Smooth muscle cell (in vitro differentiated cells): ENCODE measurements around the gene ZFAND5. TPM values are rescaled to one million over a fixed set of nuclear protein-coding genes. Genes with fewer than 3 reads are reported as not detected.
A peak's percentile ranks its signal among the peaks of the same experiment; 100 is the strongest.

Source experiments
- DNase-seq: peaks from one replicate; lab custom pipeline; 2025; ENCODE audit not compliant: unreplicated experiment; lab: John Stamatoyannopoulos, UW
- H2AFZ ChIP-seq: fragments of 200-600 bp; sonication (generic); 2 replicates; pipeline ENCODE4 v1.6.0; 2016; ENCODE audit warnings: antibody characterized with exemption, low read depth, mild to moderate bottlenecking
- H3F3A ChIP-seq: fragments of 200-600 bp; sonication (generic); 2 replicates; pipeline ENCODE4 v1.6.0; 2017; ENCODE audit warnings: antibody characterized with exemption, low read depth
- H3K27ac ChIP-seq: fragments of 200-600 bp; sonication (generic); 2 replicates; pipeline ENCODE4 v1.5.1; 2016; ENCODE audit warnings: low read depth, mild to moderate bottlenecking
- H3K27me3 ChIP-seq: fragments of 200-600 bp; sonication (generic); 2 replicates; pipeline ENCODE4 v1.6.1; 2016; ENCODE audit warnings: low read depth, mild to moderate bottlenecking
- H3K36me3 ChIP-seq: fragments of 200-600 bp; sonication (generic); 2 replicates; pipeline ENCODE4 v1.5.1; 2016; ENCODE audit warnings: low read depth
- H3K4me1 ChIP-seq: fragments of 200-600 bp; sonication (generic); 2 replicates; pipeline ENCODE4 v1.5.1; 2016; ENCODE audit warnings: low read depth
- H3K4me2 ChIP-seq: fragments of 200-600 bp; sonication (generic); 2 replicates; pipeline ENCODE4 v1.6.0; 2016; ENCODE audit warnings: mild to moderate bottlenecking
- H3K4me3 ChIP-seq: fragments of 200-600 bp; sonication (generic); 2 replicates; pipeline ENCODE4 v1.5.1; 2016; ENCODE audit warnings: mild to moderate bottlenecking
- H3K79me2 ChIP-seq: fragments of 200-600 bp; sonication (generic); 2 replicates; pipeline ENCODE4 v1.6.0; 2016; ENCODE audit warnings: low read depth, mild to moderate bottlenecking
- H3K9ac ChIP-seq: fragments of 200-600 bp; sonication (generic); 2 replicates; pipeline ENCODE4 v1.6.0; 2016; ENCODE audit warnings: low read depth
- H3K9me3 ChIP-seq: fragments of 200-600 bp; sonication (generic); replicated peaks from 2 replicates; pipeline ENCODE4 v1.5.1; 2016; ENCODE audit warnings: low read depth
- H4K20me1 ChIP-seq: fragments of 200-600 bp; sonication (generic); 2 replicates; pipeline ENCODE4 v1.6.0; 2016; ENCODE audit warnings: low read depth
- CTCF ChIP-seq: fragments of 200-600 bp; sonication (generic); IDR thresholded peaks from 2 replicates; pipeline ENCODE4 v1.5.1; 2017; ENCODE audit warnings: borderline replicate concordance, mild to moderate bottlenecking, antibody characterized with exemption; ENCODE audit not compliant: insufficient read depth, poor library complexity, severe bottlenecking
- WGBS: methylation state at CpG from one replicate; pipeline ENCODE4 v1.1.7; 2016; ENCODE audit warnings: low lambda C conversion rate; 5-methylcytosine and 5-hydroxymethylcytosine counted together
- polyA plus RNA-seq: library from polyadenylated mRNA; unstranded; fragments of >200 nt; fragmentation: Nextera tagmentation; extraction: Ambion mirVana; gene quantifications from 2 replicates; pipeline ENCODE4 v1.2.1, GENCODE V29; 2016
- total RNA-seq: library from RNA; depleted of rRNA; stranded (reverse); fragments of >200 nt; gene quantifications from 2 replicates; pipeline ENCODE4 v1.2.3, GENCODE V29; 2014

ZFAND5 gene
- total and polyA plus RNA-seq, 2 experiments from 2014 or later: 163 to 244 TPM

GRCh38 chr9:72390907-72391306 lies 25.9 kb upstream of the ZFAND5 start:
- DNase-seq: no peak
- 91% methylated on average over 2 of the region's 2 CpGs for WGBS
- TF ChIP-seq CTCF: no peak
- H3K27me3 ChIP-seq: no peaks in the 10 kb centered on the region
- no peak overlapping the region for H3K4me2 ChIP-seq
- no peaks in the 10 kb centered on the region for H3K79me2 ChIP-seq
- no peaks in the 10 kb centered on the region for H4K20me1 ChIP-seq
- H3F3A ChIP-seq: peaks cover 7% of the 10 kb centered on the region
- no peaks in the 10 kb centered on the region for H3K4me1 ChIP-seq
- H2AFZ ChIP-seq: no peak overlapping the region
- H3K9ac ChIP-seq: no peak overlapping the region
- H3K27ac ChIP-seq: no peak overlapping the region
- no peaks in the 10 kb centered on the region for H3K9me3 ChIP-seq
- H3K36me3 ChIP-seq: no peaks in the 10 kb centered on the region
- no peak overlapping the region for H3K4me3 ChIP-seq

DNA sequence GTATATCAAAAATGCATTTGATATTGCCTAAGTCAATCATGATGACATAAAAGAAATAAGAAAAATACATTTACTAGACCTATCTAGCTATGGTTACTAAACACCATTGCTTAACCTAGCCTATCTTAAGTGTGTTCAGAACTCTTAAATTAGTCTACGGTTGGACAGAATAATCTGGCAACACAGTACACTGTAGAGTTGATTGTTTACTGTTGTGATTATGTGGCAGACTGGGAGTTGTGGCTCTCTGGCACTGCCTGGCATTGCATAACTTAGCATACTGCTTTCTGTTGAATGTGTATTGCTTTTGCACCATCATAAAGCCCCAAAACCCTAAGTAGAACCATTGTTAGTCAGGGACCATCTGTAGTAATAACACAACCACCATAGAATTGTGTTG lies 21.2 kb upstream of the ZFAND5 start:
- WGBS: 67% methylated on average over 1 of the region's 1 CpG
- no peak for DNase-seq
- peaks cover 7% of the 10 kb centered on the region for H3F3A ChIP-seq
- no peaks in the 10 kb centered on the region for H3K27me3 ChIP-seq
- no peaks in the 10 kb centered on the region for H3K36me3 ChIP-seq
- H3K9me3 ChIP-seq: no peaks in the 10 kb centered on the region
- H3K4me3 ChIP-seq: no peak overlapping the region
- no peak overlapping the region for H3K9ac ChIP-seq
- TF ChIP-seq CTCF: no peak
- H3K4me1 ChIP-seq: no peaks in the 10 kb centered on the region
- H2AFZ ChIP-seq: no peak overlapping the region
- H3K27ac ChIP-seq: no peak overlapping the region
- no peaks in the 10 kb centered on the region for H3K79me2 ChIP-seq
- no peaks in the 10 kb centered on the region for H4K20me1 ChIP-seq
- no peak overlapping the region for H3K4me2 ChIP-seq

DNA sequence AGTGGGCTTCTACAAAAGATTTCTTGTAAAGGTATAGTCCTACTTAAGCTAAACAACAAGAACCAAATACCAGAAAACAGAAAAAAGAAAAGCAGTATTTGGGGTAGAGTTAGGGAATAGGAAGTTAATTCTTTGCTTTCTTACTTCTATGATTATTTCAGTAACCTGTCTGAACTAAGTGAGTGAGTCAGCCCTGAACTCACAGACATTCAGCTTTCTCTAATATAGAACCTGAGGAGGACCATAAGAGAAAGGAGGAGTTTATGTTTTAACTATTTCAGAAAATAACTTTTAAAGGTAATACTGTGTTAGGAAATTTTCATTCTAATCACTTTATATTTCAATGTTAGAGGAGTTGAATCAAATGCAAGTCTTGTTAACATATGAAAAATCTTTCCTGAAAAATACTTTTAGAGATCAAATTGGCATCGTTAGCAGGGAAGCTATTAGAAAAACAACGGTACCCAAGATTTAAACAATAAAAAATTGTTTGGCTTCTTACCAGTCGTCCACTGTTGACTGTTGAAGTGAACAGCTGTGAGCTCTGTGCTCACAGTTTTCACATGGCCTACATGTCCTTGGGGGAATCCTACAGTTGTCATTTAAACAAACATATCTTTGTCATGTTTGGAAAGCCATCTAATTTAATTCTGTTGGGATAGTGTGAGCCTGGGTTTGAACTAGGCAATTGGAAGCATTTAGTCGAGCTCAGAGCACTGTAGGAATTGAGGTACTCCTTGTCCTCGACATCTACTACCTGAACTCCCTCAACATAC lies 19.9 kb upstream of the ZFAND5 start:
- WGBS: 92% methylated on average over 5 of the region's 5 CpGs
- Histone ChIP-seq H2AFZ (no peak overlapping the region), H3K4me3 (no peak overlapping the region), H3K4me2 (no peak overlapping the region), H3K9me3 (no peaks in the 10 kb centered on the region), H4K20me1 (no peaks in the 10 kb centered on the region), H3F3A (peaks cover 7% of the 10 kb centered on the region), H3K27me3 (no peaks in the 10 kb centered on the region), H3K27ac (peak overlapping the region; percentile 24), H3K4me1 (no peaks in the 10 kb centered on the region), H3K36me3 (no peaks in the 10 kb centered on the region), H3K79me2 (no peaks in the 10 kb centered on the region), H3K9ac (no peak overlapping the region)
- no peak for TF ChIP-seq CTCF
- no peak for DNase-seq

- Histone ChIP-seq H3K9ac (no peak overlapping the region), H3K4me1 (no peaks in the 10 kb centered on the region), H3F3A (peaks cover 7% of the 10 kb centered on the region), H3K4me2 (no peak overlapping the region), H3K27me3 (no peaks in the 10 kb centered on the region), H3K36me3 (no peaks in the 10 kb centered on the region), H2AFZ (no peak overlapping the region), H3K27ac (peak overlapping the region; percentile 24), H3K4me3 (no peak overlapping the region), H4K20me1 (no peaks in the 10 kb centered on the region), H3K79me2 (no peaks in the 10 kb centered on the region), H3K9me3 (no peaks in the 10 kb centered on the region)
- WGBS: 57% methylated on average over 7 of the region's 7 CpGs
- TF ChIP-seq CTCF: no peak
- no peak for DNase-seq
These were observed 19.1 kb upstream of the ZFAND5 start for GRCh38 chr9:72383978-72384709.
